MG63 (cell line): ENCODE measurements around the gene GTPBP1. TPM values are rescaled to one million over a fixed set of nuclear protein-coding genes. Genes with fewer than 3 reads are reported as not detected.
A peak's percentile ranks its signal among the peaks of the same experiment; 100 is the strongest.

ENCODE experiments used
- DNase-seq: peaks from one replicate; pipeline ENCODE4 v3.0.0-alpha.2; 2020
- H3K27me3 ChIP-seq: fragments of 250-450 bp; sonication (Bioruptor Pico); 2 replicates; pipeline ENCODE4 v1.5.1; 2020; ENCODE audit warnings: mild to moderate bottlenecking, moderate library complexity
- H3K36me3 ChIP-seq: fragments of 250-450 bp; sonication (Bioruptor Pico); 2 replicates; pipeline ENCODE4 v1.5.1; 2020; ENCODE audit warnings: mild to moderate bottlenecking, moderate library complexity
- H3K4me3 ChIP-seq: fragments of 250-450 bp; sonication (Bioruptor Pico); 2 replicates; pipeline ENCODE4 v1.5.1; 2020; ENCODE audit warnings: mild to moderate bottlenecking, moderate library complexity
- H3K9me3 ChIP-seq: fragments of 250-450 bp; sonication (Bioruptor Pico); 2 replicates; pipeline ENCODE4 v1.5.1; 2020; ENCODE audit warnings: mild to moderate bottlenecking, moderate library complexity
- total RNA-seq: library from RNA; depleted of rRNA; stranded (reverse); fragments of >200 nt; shearing (Covaris generic); gene quantifications from 2 replicates; pipeline ENCODE4 v1.2.3, GENCODE V29; 2014; ENCODE audit warnings: low replicate concordance

GTPBP1 gene
- total RNA-seq, 1 experiment from 2014 or later: 22.0 TPM

DNA sequence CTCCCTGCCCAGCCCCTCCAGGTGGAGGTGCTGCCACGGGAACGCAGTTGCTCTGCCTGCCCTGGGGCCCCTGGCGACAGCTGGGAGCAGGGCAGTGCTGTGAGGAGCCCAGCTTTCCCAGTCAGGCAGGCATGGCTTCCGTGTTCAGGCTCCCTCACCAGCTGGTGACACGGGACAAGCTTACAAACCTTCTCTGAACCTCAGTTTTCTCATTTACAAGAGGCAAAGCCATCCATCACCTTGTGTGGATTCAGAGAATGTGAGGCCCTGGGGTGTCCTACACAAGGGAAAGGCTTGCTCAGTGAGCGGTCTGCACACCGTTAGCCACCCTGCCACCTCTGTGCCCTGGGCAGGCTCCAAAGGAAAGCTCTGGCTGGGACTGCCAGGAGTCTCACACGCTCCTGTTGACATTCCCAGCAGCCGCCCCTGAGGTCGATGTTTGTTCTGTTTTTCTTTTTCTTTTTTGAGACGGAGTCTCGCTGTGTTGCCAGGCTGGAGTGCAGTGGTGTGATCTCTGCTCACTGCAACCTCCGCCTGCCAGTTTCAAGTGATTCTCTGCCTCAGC is 26.6 kb downstream of the GTPBP1 start:
- no peak overlapping the region for H3K4me3 ChIP-seq
- no peaks in the 10 kb centered on the region for H3K9me3 ChIP-seq
- peaks cover 59% of the 10 kb centered on the region for H3K36me3 ChIP-seq
- H3K27me3 ChIP-seq: no peaks in the 10 kb centered on the region
- no peak for DNase-seq

DNA sequence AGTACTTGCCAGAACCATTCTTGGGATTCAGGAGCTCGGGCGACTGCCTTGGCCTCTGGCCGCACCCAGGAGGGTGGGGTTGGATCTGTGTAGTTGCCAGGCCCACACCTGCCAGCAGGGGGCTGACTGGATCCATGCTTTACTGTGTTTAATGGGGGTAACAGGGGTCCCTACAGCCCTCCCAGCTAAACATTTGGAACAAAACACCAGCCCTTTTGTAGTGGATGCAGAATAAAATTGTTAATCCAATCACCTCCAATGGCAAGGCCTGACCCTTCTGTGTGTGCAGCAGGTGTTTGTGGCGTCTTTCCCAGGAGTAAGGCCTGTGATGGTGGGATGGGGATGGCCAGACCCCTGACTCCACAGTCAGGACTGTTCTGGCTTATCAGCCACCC is 27.6 kb downstream of the GTPBP1 start:
- H3K27me3 ChIP-seq: no peaks in the 10 kb centered on the region
- no peaks in the 10 kb centered on the region for H3K9me3 ChIP-seq
- H3K36me3 ChIP-seq: peaks cover 65% of the 10 kb centered on the region
- peak; percentile 32 for DNase-seq
- no peak overlapping the region for H3K4me3 ChIP-seq

DNA sequence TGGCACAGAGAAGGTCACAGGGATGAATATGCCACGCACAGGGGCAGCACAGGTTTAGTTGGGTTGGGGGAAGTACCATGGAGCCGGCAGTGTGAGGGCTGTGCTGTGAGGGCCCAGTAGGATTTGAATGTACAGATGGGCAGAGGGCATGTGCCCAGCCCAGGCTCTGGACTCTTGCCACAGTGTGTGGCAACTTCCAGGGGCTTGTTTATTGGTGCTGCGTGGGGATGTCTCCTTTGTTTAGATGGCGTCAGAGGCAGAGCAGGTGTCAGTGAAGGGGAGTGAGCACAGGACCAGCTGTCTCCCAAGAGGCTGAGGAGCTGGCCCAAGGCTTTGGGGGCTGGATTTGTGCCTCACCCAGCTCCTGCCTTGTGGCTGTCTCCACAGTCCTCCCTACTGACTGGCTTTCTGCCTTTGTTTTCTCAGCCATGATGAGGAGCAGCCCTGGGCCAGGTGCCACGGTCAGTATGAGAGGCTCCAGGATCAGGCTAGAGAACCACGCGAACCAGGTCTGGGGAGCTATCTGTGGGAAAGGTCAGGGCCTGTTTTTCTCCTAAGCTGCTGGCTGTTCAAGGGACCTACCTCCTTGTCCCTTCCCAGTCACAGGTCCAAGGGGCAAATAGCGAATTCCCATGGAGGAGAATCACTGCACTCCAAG is 28.1 kb downstream of the GTPBP1 start:
- peak; percentile 59 for DNase-seq
- Histone ChIP-seq H3K36me3 (peaks cover 64% of the 10 kb centered on the region), H3K27me3 (no peaks in the 10 kb centered on the region)

DNA sequence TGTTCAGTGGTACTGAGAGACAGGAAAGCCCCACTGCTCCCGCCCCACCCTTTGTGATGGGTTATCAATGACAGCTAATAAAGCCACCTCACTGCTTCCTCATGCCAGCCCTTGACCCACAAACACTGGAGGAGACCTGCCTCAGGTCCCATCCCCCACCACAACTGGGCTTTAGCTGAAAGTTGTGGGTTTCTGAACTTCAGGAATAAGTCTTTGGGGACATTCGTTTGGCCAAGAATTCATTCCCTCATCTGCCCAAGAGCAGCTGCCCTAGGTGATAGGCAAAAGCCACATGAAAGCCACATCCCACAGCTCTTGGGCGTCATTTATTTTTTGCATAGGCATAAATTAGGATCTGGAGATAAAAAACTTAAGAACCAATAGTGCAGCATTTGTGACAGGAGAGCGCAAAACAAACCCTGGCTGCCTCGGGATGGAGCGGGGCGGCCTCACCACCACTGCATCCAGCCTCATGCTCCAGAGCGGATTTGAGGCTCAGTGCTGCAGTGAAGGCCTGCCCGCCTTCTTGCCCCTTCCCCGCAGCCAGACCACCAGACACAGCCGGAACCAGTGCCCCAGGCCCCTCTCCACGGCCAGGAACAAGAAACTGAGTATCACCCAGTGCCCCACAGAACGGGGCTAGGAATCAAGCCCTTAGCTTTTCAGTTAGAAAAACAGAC is 28.8 kb downstream of the GTPBP1 start:
- H3K36me3 ChIP-seq: peaks cover 70% of the 10 kb centered on the region
- H3K27me3 ChIP-seq: no peaks in the 10 kb centered on the region
- no peak overlapping the region for H3K4me3 ChIP-seq
- no peak for DNase-seq
- H3K9me3 ChIP-seq: no peaks in the 10 kb centered on the region

More for the DNA sequence above, 28.1 kb downstream of the GTPBP1 start:
- Histone ChIP-seq H3K4me3 (no peak overlapping the region), H3K9me3 (no peaks in the 10 kb centered on the region)

DNA sequence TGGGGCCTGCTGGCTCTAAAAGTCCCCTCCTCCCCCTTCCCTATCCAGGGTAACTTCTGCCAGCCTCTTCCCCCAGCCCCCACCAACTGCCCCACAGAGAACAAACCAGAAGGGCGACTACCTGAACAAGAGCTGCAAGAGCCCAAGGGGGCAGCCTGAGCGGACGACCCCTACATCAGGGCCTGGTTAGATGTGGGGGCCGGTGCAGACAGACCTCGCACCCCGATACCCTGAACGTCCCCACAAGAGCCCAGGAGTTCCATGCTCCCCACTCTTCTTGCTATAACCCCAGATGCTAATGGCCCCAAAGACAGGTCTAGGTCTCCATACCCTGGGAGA is 29.4 kb downstream of the GTPBP1 start:
- Histone ChIP-seq H3K36me3 (peaks cover 70% of the 10 kb centered on the region), H3K9me3 (no peaks in the 10 kb centered on the region), H3K4me3 (no peak overlapping the region), H3K27me3 (no peaks in the 10 kb centered on the region)
- no peak for DNase-seq

DNA sequence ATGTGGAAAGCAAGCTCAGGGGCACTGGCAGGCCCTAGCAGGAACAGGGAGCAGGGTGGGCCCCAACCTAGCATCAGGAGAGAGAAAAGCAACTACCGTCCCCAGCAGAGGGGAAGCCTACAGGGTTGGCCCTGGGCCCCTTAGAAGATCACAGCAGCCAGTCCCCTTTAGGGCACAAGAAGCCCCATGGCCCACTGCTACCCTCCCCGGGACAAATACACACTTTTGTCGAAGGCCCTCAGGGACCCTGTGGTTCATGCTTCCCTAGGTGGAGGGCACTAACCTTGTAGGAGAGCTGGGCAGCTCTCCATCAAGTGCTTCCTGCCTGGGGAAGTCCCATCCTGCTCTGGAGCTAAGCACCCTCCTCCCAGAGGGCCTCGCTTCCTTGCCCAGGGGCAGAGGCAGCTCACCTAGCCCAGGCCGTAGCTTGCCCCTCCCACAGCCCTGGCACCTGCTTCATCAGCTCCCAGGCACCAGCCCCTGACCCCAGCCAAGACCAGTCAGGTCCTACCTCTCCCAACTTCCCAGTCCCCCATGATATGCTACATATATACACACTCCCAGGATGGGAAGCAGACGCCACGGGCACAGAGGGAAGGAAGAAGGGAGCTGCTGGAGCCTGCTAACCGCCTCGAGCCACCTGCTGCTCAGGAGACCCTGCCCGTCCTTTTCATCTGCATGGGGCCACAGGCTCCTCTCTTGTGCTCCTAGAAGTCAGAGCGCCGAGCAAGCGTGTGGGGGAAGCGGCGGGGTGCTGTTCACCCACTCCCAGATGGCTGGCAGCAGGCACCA is 29.9 kb downstream of the GTPBP1 start:
- DNase-seq: no peak
- H3K27me3 ChIP-seq: no peaks in the 10 kb centered on the region
- no peaks in the 10 kb centered on the region for H3K9me3 ChIP-seq
- H3K4me3 ChIP-seq: no peak overlapping the region
- peaks cover 73% of the 10 kb centered on the region for H3K36me3 ChIP-seq

DNA sequence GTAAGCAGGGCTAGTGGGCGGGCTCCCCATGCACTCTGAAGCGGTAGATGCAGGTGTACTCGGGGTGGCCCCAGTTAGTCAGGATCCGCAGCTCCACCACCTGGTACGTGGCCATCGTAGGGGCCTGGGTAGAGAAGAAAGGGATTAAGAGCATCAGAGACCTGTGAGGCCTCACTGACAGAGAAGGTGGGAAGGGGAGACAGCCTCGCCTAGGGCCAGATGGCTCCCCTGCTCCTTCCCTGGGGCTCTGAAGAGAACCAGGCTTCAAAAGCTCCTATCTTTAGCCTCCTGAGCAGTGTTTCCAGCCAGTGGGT is 30.5 kb downstream of the GTPBP1 start:
- H3K9me3 ChIP-seq: no peaks in the 10 kb centered on the region
- no peak for DNase-seq
- H3K36me3 ChIP-seq: peaks cover 79% of the 10 kb centered on the region
- H3K4me3 ChIP-seq: no peak overlapping the region
- H3K27me3 ChIP-seq: no peaks in the 10 kb centered on the region

DNA sequence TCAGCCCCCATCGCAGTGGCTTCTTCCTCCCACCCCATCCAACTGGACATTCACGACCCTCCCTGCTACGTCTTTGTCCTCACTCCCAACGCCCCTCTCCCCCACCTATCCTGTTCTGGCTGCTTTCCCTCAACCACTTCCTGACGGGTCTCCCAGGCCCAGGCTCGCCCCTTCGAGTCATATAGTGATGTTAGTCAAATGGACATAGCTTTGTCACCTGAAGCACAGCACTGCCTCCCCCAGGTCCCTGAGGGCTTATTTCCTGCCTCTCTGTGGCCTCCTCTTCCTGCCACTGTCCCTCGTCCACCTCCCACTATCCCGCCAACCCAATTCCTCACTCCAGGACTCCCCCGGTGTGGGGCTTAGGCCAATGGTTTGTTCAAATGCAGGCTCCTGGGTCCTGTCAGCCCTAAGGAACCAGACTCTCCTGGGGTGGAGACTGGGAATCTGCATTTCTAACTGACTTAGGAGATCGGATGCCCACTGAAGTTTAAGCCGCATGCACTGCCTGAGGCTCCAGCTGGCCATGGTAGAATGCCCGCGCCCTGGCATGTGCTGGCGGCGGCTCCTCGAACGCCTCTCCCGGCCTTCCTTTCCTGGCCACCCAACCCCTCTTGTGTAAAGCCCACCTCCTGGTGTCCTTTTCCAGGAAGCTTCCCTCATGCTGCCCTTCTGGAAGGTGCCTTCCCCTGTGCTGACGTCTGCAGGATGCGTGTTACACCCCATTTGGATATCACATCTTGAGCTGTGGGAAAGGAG is 31.7 kb downstream of the GTPBP1 start:
- Histone ChIP-seq H3K4me3 (no peak overlapping the region), H3K27me3 (no peaks in the 10 kb centered on the region), H3K36me3 (peaks cover 88% of the 10 kb centered on the region), H3K9me3 (no peaks in the 10 kb centered on the region)
- no peak for DNase-seq

DNA sequence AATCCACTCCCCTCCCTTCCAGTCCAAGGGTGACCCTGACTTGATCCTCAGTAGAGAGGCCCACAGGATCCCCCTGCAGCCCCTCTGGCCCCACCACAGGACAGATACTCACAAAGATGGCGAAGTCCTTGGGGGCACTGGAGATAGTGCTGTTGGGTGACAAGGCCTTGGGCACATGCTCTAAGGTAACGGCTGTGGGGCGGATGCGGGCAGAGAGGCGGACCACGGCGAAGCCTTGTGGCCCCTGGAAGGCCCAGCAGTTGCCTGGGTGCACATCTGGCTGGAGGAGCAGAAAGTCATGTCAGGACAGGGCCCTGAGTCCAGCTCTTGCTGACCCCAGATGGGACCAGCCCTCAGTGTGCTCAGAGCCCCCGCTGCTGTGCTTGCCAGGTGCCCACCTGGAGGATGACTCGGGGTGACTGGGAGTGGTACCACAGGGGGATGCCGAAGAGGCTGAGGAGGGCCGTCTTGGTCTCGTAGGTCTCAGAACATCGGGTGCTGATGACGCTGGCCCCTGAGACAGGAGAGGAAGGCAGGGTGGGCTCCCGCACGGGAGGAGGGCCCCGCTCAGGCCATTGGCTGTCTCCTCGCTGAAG is 32.8 kb downstream of the GTPBP1 start:
- Histone ChIP-seq H3K36me3 (peaks cover 89% of the 10 kb centered on the region), H3K4me3 (no peak overlapping the region), H3K27me3 (no peaks in the 10 kb centered on the region), H3K9me3 (no peaks in the 10 kb centered on the region)
- no peak for DNase-seq

DNA sequence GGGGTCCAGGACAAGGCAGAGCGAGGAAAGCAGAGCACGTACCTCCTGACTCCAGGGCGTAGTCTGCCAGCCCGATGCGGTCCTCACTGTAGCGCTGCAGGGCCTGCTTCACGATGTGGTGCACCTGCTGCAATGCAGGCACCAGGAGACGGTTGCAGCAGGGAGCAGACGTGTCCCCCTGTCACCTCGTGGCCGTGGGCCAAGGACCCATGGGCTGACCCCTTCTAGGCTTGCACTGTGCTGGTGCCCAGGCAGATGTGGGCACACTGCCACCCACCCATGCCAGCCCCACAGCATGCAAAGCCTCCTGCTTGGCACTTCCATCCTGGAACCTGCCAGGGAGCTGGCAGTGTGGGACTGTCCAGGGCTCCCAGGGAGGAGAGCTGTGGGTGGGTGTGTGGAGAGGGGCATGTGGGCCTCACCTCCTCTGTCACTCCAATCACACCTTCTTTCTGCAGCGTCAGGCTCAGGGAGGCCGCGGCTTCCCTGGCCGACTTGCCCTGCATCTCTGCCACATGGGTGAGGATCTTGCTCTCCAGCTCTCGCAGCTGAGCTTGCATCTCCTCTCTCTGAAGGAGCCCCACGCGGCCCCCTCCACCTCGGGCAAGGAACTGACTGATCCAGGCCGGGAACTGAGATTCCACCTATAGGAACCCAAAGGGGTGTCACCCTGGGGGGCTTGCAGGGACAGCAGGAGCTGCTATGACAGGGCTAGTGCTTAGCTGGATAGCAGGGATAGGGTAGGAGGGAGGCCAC is 33.7 kb downstream of the GTPBP1 start:
- no peaks in the 10 kb centered on the region for H3K9me3 ChIP-seq
- H3K4me3 ChIP-seq: no peak overlapping the region
- peaks cover 88% of the 10 kb centered on the region for H3K36me3 ChIP-seq
- no peaks in the 10 kb centered on the region for H3K27me3 ChIP-seq
- no peak for DNase-seq

DNA sequence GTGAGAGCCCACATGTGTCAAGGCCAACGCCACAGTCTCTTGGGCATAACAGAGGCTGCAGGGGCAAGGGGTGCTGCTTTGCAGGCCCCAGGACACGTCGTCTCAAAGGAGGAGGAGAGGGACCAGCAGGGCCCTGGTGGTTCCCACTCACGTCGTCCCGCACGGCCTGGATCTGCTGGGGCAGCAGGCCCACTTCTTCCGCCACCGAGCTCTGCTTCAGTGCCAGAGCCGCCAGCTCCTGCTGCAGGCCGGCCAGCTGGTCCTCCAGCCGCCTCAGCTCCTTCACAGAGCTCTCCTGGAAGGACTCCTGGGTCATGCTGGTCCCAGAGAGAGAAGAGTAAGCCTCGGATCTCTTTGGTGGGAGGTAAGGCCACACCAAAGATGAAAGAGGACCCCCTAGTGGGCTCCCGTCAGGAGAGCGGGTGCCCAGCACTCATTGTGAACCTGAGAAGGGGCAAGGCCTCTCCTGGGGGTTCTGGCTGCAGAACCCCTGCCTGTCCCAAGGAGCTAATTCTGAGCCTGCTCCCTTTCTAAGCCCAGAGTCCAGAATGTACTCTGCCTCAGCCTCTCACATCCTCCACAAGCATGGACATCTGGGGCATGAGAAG is 34.5 kb downstream of the GTPBP1 start:
- peaks cover 92% of the 10 kb centered on the region for H3K36me3 ChIP-seq
- DNase-seq: no peak

DNA sequence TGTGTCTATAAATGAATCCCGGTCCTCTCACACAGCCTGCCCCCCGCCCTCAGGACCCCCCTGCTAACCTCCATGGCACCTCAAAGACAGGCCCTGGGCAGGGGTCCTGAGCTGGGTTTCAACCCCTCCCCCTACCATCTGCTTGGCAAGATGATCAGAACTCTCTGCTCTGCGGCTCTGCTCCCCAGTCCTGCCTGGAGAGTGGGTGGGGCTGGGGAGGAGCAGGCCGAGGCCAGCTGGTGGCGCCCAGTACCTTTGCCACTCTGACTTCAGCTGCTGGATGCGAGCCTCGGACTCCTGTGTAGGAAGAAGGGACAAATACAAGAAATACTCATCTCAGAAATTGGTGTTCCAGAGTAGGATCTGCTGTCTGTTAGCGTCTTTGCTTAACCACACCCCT is 35.0 kb downstream of the GTPBP1 start:
- Histone ChIP-seq H3K9me3 (no peaks in the 10 kb centered on the region), H3K36me3 (peaks cover 92% of the 10 kb centered on the region), H3K27me3 (no peaks in the 10 kb centered on the region), H3K4me3 (no peak overlapping the region)
- DNase-seq: no peak

More for the DNA sequence above, 34.5 kb downstream of the GTPBP1 start:
- Histone ChIP-seq H3K27me3 (no peaks in the 10 kb centered on the region), H3K4me3 (no peak overlapping the region), H3K9me3 (no peaks in the 10 kb centered on the region)

DNA sequence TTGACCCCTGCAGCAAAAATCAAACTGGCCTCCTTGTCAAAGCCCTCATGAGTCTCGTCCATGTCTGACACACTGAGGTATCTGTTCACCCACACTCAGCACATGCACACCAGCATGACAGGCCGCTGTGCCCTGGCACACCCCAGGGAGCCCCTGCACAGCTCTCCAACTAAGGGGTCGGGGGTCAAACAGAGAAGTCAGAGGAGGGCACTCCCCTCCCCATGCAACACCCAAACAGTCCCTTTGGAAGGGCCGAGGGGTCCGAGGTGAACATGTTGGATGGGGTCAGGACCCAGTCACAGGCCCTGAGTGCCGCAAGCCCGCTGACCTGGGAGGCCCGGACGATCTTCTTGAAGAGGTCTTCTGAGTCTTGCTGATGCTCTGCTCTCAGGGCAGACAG is 35.4 kb downstream of the GTPBP1 start:
- no peaks in the 10 kb centered on the region for H3K27me3 ChIP-seq
- DNase-seq: no peak
- H3K9me3 ChIP-seq: no peaks in the 10 kb centered on the region
- H3K4me3 ChIP-seq: no peak overlapping the region
- peaks cover 88% of the 10 kb centered on the region for H3K36me3 ChIP-seq

DNA sequence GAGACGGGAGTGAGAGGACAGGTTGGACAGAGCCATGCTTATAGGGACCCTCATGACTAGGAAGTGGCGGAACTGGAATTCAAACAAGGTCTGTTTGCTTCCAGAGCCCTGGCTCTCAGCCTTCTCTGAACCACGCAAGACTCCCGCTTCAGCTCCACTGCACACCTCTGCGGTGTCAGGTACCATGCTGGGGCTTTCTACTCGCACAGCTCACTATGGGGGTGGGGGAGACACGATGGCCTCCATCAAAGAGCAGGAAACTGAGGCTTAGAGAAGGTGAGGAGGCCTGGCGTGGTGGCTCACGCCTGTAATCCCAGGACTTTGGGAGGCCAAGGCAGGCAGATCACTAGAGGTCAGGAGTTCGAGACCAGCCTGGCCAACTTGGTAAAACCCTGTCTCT is 35.8 kb downstream of the GTPBP1 start:
- H3K36me3 ChIP-seq: peaks cover 86% of the 10 kb centered on the region
- H3K27me3 ChIP-seq: no peaks in the 10 kb centered on the region
- no peak for DNase-seq
- no peak overlapping the region for H3K4me3 ChIP-seq
- H3K9me3 ChIP-seq: no peaks in the 10 kb centered on the region

DNA sequence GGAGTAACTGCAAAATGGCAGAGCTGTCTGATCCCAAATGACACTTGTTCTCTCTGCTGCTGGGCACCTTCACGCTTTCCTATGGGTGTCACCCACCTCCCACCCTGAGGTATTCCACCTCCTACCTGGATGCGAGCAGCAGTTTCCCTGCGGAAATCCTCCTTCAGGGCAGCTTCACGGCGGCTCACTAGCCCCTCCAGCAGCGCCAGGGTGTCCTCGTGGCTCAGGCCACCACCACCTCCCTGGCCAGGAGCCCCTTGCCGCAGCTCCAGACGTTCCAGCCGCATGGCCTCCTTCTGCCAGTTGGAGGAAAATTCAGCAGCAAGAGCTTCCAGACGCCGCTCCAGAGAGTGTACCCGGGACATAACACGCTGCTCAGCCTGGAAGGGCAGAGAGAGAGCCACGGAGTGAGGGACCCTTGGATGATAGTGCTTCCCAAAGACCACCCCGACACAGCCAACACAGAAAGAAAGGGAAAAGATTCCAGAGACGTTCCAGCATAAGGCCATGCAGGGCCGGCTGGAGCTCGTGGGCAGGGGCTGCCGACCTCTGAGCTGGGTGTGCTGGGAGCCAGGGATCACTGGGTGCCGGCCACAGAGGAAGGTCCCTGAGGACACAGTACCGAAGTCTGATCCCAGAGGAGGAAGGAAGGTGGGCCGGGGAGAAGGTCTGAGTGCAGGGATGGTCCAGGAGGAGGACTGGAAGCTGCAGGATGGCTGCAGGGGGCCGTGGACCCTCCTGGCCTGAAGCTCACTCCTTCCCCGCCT is 36.6 kb downstream of the GTPBP1 start:
- Histone ChIP-seq H3K4me3 (no peak overlapping the region), H3K27me3 (no peaks in the 10 kb centered on the region), H3K36me3 (peaks cover 81% of the 10 kb centered on the region), H3K9me3 (no peaks in the 10 kb centered on the region)
- DNase-seq: no peak
